ENCODE measurements around the gene SLC35F2.

Gene SLC35F2

DNA sequence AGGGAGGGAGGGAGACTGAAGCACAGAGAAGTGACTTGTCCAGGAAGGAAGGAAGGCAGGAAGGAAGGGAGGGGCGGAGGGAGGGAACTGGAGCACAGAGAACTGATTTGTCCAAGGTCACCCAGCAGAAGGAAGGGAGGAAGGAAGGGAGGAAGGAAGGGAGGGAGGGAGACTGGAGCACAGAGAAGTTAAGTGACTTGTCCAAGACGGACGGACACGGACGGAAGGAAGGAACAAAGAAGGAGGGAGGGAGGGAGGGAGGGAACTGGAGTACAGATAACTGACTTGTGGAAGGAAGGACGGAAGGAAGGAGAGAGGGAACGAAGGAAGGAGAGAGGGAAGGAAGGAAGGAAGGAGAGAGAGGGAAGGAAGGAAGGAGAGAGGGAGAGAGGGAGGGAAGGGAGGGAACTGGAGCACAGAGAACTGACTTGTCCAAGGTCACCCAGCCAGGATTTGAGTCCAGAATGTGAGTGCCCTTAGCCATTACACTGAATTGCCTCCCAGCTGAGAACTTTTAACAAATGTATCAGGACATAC is 1.5 kb downstream of the SLC35F2 start:
- Histone ChIP-seq H3K27me3 (peaks cover 48% of the 10 kb centered on the region), H3K9me3 (no peaks in the 10 kb centered on the region), H3K27ac (no peak overlapping the region), H3K36me3 (no peaks in the 10 kb centered on the region), H3K4me3 (ENCODE audit: low read depth in 1 of 2, low read length in 1 of 2) (no peak overlapping the region), H3K4me1 (ENCODE audit: control insufficient read depth in 1 of 2, insufficient read depth in 1 of 2, low read depth in 1 of 2, low read length in 1 of 2) (peaks cover 20 to 24% of the 10 kb centered on the region in 2 experiments)
- TF ChIP-seq CTCF (IDR thresholded peaks at IDR 0.05), result no peak

GRCh38 chr11:107856180-107856980 is 2.2 kb downstream of the SLC35F2 start:
- H3K9me3 ChIP-seq, result no peaks in the 10 kb centered on the region
- no peak overlapping the region for H3K27ac ChIP-seq
- no peak overlapping the region for H3K4me3 ChIP-seq (ENCODE audit: low read depth in 1 of 2, low read length in 1 of 2)
- TF ChIP-seq CTCF (IDR thresholded peaks at IDR 0.05), result no peak
- H3K27me3 ChIP-seq, result peaks cover 48% of the 10 kb centered on the region
- no peaks in the 10 kb centered on the region for H3K36me3 ChIP-seq
- peaks cover 20 to 24% of the 10 kb centered on the region in 2 experiments for H3K4me1 ChIP-seq (ENCODE audit: control insufficient read depth in 1 of 2, insufficient read depth in 1 of 2, low read depth in 1 of 2, low read length in 1 of 2)

GRCh38 chr11:107853070-107853469 is 5.5 kb downstream of the SLC35F2 start:
- TF ChIP-seq CTCF (IDR thresholded peaks at IDR 0.05), result no peak
- H3K27ac ChIP-seq, result no peak overlapping the region
- no peaks in the 10 kb centered on the region for H3K9me3 ChIP-seq
- peaks cover 2 to 5% of the 10 kb centered on the region in 2 experiments for H3K4me1 ChIP-seq (ENCODE audit: control insufficient read depth in 1 of 2, insufficient read depth in 1 of 2, low read depth in 1 of 2, low read length in 1 of 2)
- H3K4me3 ChIP-seq (ENCODE audit: low read depth in 1 of 2, low read length in 1 of 2), result no peak overlapping the region
- H3K27me3 ChIP-seq, result peaks cover 19% of the 10 kb centered on the region
- H3K36me3 ChIP-seq, result no peaks in the 10 kb centered on the region

DNA sequence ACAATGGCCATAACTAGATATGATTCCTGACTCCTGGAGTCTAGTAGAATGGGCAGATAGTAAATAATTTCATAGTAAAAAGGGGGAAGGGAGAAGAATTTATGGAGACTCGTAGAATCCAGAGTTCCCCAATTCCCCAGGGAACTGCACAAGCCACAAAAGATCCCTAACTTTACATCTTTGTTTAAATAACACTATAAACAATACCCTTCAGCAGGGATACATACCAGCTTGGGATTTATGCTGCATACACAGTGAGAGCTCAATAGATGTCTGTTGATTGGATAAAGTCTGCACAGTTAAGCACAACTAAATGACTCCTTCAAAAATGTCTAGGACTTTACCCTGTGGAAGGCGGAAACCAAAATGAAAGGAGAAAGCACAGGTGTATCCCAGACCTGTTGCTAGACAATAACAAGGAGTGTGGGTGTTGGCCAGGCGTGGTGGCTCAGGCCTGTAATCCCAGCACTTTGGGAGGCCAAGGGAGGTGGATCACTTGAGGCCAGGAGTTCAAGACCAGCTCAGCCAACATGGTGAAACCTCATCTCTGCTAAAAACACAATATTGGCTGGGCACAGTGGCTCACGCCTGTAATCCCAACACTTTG is 6.8 kb downstream of the SLC35F2 start:
- H3K4me1 ChIP-seq (ENCODE audit: control insufficient read depth in 1 of 2, insufficient read depth in 1 of 2, low read depth in 1 of 2, low read length in 1 of 2), result no peaks in the 10 kb centered on the region
- H3K4me3 ChIP-seq (ENCODE audit: low read depth in 1 of 2, low read length in 1 of 2), result no peak overlapping the region
- no peaks in the 10 kb centered on the region for H3K36me3 ChIP-seq
- no peaks in the 10 kb centered on the region for H3K9me3 ChIP-seq
- H3K27me3 ChIP-seq, result peaks cover 7% of the 10 kb centered on the region
- no peak for TF ChIP-seq CTCF (IDR thresholded peaks at IDR 0.05)
- no peak overlapping the region for H3K27ac ChIP-seq

GRCh38 chr11:107849790-107850189 is 8.8 kb downstream of the SLC35F2 start:
- Histone ChIP-seq H3K4me1 (ENCODE audit: control insufficient read depth in 1 of 2, insufficient read depth in 1 of 2, low read depth in 1 of 2, low read length in 1 of 2) (no peaks in the 10 kb centered on the region), H3K36me3 (no peaks in the 10 kb centered on the region), H3K4me3 (ENCODE audit: low read depth in 1 of 2, low read length in 1 of 2) (no peak overlapping the region), H3K27ac (no peak overlapping the region), H3K27me3 (no peaks in the 10 kb centered on the region), H3K9me3 (no peaks in the 10 kb centered on the region)
- TF ChIP-seq CTCF (IDR thresholded peaks at IDR 0.05), result no peak
